Fibroblast of villous mesenchyme (primary cell): ENCODE measurements around the gene TELO2. TPM values are rescaled to one million over a fixed set of nuclear protein-coding genes. Genes with fewer than 3 reads are reported as not detected.

Experiments
- DNase-seq: peaks from one replicate; pipeline ENCODE4 v3.0.0-alpha.2; 2010; ENCODE audit warnings: low read depth
- H3K4me3 ChIP-seq: 2 replicates; pipeline ENCODE4 v1.5.1; 2011; ENCODE audit warnings: low read depth, mild to moderate bottlenecking, low read length
- CTCF ChIP-seq: IDR thresholded peaks from 2 replicates; pipeline ENCODE4 v1.5.1; 2012; ENCODE audit warnings: low read depth, mild to moderate bottlenecking, low read length; ENCODE audit not compliant: insufficient read depth
- total RNA-seq: library from RNA; depleted of rRNA; stranded (reverse); fragments of >200 nt; gene quantifications from 2 replicates; pipeline ENCODE4 v1.2.3, GENCODE V29; 2012

Gene TELO2
- total RNA-seq, 1 donor = 21.6 TPM

- no peak overlapping the region for H3K4me3 ChIP-seq
- DNase-seq = no peak
- no peak for TF ChIP-seq CTCF
Measured at GRCh38 chr16:1537138-1537577, 44.0 kb downstream of the TELO2 start.

GRCh38 chr16:1537763-1538289 lies 44.7 kb downstream of the TELO2 start:
- no peak for TF ChIP-seq CTCF

GRCh38 chr16:1538804-1539520 lies 45.8 kb downstream of the TELO2 start:
- no peak overlapping the region for H3K4me3 ChIP-seq
- DNase-seq = no peak
- no peak for TF ChIP-seq CTCF

More at GRCh38 chr16:1537763-1538289, 44.7 kb downstream of the TELO2 start:
- H3K4me3 ChIP-seq = no peak overlapping the region
- no peak for DNase-seq

GRCh38 chr16:1539720-1540555 lies 46.8 kb downstream of the TELO2 start:
- no peak for DNase-seq
- no peak overlapping the region for H3K4me3 ChIP-seq
- no peak for TF ChIP-seq CTCF

- DNase-seq = no peak
- TF ChIP-seq CTCF = no peak
- H3K4me3 ChIP-seq = no peak overlapping the region
Measured at GRCh38 chr16:1540556-1540855, 47.3 kb downstream of the TELO2 start.

GRCh38 chr16:1541293-1542165 lies 48.4 kb downstream of the TELO2 start:
- TF ChIP-seq CTCF = no peak
- DNase-seq = no peak
- H3K4me3 ChIP-seq = no peak overlapping the region
